Measurements from ENCODE around the gene EPN1. TPM values are rescaled to one million over a fixed set of nuclear protein-coding genes. Genes with fewer than 3 reads are reported as not detected.

The EPN1 gene
- total and polyA plus RNA-seq, 2 of the 13 experiments (the other 11 are each of a cell fraction or from before 2014, with no cell fraction given) = 28.9 to 31.7 TPM

GRCh38 chr19:55674841-55675660, at the start of gene EPN1 (continued):
- TF ChIP-seq RBM39 (IDR thresholded peaks at IDR 0.05; ENCODE audit: low read depth, low read length, poor library complexity, severe bottlenecking) (peak; percentile 68), IKZF5 (CRISPR knock-in tag; IDR thresholded peaks at IDR 0.05) (no peak), ZBTB21 (CRISPR knock-in tag; IDR thresholded peaks at IDR 0.05) (0 out of 2 replicates have a peak, but pooled peaks have one; percentile 60), CERS6 (CRISPR knock-in tag; IDR thresholded peaks at IDR 0.05) (no peak), ZSCAN29 (CRISPR knock-in tag; conservative IDR thresholded peaks at IDR 0.05) (no peak), ZMYM4 (CRISPR knock-in tag; IDR thresholded peaks at IDR 0.05) (peak; percentile 57; the same call in 1 of the 2 replicates), SPEN (CRISPR knock-in tag; IDR thresholded peaks at IDR 0.05; ENCODE audit: low read depth) (peak; percentile 86), SIN3B (IDR thresholded peaks at IDR 0.05; ENCODE audit: low read length) (peak; percentile 49; the same call in 1 of the 2 replicates), KAT8 (CRISPR knock-in tag; IDR thresholded peaks at IDR 0.05) (peak; percentile 95), SRY (CRISPR knock-in tag; IDR thresholded peaks at IDR 0.05) (no peak), TMF1 (CRISPR knock-in tag; IDR thresholded peaks at IDR 0.05; ENCODE audit: low read depth) (no peak), MAX (IDR thresholded peaks at IDR 0.05) (peak; percentile 59), SATB2 (CRISPR knock-in tag; IDR thresholded peaks at IDR 0.05) (no peak), ZNF121 (CRISPR knock-in tag; IDR thresholded peaks at IDR 0.05) (no peak), HNRNPH1 (optimal IDR thresholded peaks at IDR 0.05; ENCODE audit: low read depth, low read length) (no peak), ZSCAN30 (CRISPR knock-in tag; IDR thresholded peaks at IDR 0.05) (no peak), ZEB1 (IDR thresholded peaks at IDR 0.05; ENCODE audit: insufficient replicate concordance, low read depth) (no peak), ZNF619 (CRISPR knock-in tag; IDR thresholded peaks at IDR 0.05) (no peak), CHD4 (IDR thresholded peaks at IDR 0.05; ENCODE audit: borderline replicate concordance, low read length) (no peak), KMT2B (CRISPR knock-in tag; IDR thresholded peaks at IDR 0.05) (peak; percentile 63; the same call in 1 of the 2 replicates), CC2D1A (CRISPR knock-in tag; IDR thresholded peaks at IDR 0.05) (no peak), ZC3H13 (CRISPR knock-in tag; IDR thresholded peaks at IDR 0.05) (peak; percentile 97), ZNF616 (CRISPR knock-in tag; IDR thresholded peaks at IDR 0.05; ENCODE audit: low read depth) (no peak), NR2F1 (CRISPR knock-in tag; IDR thresholded peaks at IDR 0.05) (no peak), POLR2G (IDR thresholded peaks at IDR 0.05; ENCODE audit: low read depth, low read length) (peak; percentile 87), IRF2 (CRISPR knock-in tag; IDR thresholded peaks at IDR 0.05) (peak; percentile 87), KDM6A (CRISPR knock-in tag; IDR thresholded peaks at IDR 0.05; ENCODE audit: low read depth) (no peak), SNRNP70 (IDR thresholded peaks at IDR 0.05; ENCODE audit: low read depth, low read length) (no peak), ZNF775 (CRISPR knock-in tag; IDR thresholded peaks at IDR 0.05; ENCODE audit: borderline replicate concordance) (no peak), PITX1 (CRISPR knock-in tag; IDR thresholded peaks at IDR 0.05) (peak; percentile 31; the same call in 1 of the 2 replicates), ZNF331 (CRISPR knock-in tag; IDR thresholded peaks at IDR 0.05) (peak; percentile 63)
